ENCODE measurements around the gene CD28.

Gene CD28

DNA sequence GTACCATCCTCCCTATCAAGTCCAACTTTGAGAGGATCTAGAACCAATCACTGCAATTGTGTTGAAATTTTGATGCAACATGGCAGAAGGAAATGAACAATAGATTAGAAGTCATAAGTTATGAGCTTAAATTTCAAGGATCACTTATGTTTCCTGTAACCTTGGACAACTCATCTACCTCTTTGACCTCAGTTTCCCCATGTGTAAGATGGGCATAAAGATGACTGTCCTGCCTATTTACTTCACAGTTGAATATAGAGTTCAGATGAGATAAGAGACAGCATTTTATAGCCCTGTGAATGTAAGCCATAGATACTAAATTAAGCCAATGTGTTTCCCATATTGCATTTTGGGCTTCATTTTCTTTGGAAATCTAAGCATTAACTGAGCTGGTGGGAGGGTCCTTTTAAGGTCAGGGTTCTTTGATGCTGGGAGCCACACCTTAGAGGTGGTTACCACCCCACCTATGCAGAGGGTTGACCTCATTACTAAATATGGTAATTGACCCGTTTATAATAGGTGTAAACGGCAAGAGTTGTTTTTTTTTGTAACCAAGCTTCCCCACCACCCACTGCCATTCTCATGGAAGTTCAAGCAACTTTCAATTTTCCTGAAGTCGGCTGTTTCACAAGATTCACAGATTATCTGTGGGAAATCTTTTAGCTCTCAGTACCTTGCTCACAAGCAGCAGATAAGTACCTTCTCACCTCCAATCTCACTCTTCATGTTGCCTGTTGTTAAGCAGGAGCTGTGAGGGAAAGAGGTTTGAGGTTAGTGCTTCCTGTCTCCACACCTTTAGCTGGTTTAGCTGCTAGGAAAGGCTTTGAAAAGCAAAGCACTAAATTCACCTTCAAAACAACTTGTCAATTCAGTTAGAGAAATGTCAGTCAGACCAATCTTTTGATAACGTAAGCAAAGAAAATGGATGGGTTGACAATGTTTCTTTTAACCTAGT is 13.3 kb downstream of the CD28 start:
- no peak for DNase-seq

GRCh38 chr2:203720915-203721672 is 14.7 kb downstream of the CD28 start:
- no peak for DNase-seq

GRCh38 chr2:203721781-203722300 is 15.4 kb downstream of the CD28 start:
- DNase-seq = no peak

GRCh38 chr2:203722411-203722810 is 16.0 kb downstream of the CD28 start:
- DNase-seq = no peak

DNA sequence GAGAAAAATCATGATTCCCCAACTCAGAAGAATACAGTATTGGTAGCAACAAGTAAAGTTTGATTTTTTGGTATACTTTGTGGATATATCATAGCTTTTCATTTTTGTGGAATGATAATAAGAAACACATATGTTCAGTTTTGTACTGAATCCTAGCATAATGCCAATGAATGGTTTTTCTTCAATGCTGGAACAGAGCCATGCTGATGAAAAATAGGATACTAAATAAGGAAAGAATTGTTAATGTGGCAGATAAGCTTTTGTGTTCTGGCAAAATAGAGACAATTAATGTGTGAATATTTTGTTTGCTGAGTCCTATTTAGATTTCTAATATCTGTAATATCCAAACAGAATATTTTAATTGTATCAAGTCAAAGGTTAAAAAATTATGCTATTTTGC is 21.9 kb downstream of the CD28 start:
- no peak for DNase-seq

GRCh38 chr2:203730076-203730729 is 23.8 kb downstream of the CD28 start:
- no peak for DNase-seq

DNA sequence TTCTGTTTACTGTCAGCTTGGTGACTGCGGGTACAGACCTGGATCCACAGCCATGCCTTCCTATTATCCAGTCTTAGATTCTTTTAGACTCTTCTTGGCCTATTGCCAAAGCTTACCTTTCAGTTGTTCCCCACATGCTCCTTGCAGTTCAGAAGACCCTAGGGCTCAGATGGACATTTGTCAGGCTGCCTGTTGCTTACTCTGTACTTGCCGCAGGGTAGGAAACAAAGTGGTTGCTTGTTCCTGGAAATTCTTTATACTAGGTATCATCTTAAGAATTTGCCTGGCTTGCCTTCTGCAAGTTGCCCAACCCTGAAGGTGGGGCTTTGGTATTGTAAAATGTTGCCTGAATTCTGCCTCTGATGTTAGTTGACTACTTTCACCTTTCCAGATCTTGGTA is 24.4 kb downstream of the CD28 start:
- no peak for DNase-seq

GRCh38 chr2:203732092-203732952 is 25.9 kb downstream of the CD28 start:
- no peak for DNase-seq

GRCh38 chr2:203732953-203733510 is 26.6 kb downstream of the CD28 start:
- DNase-seq = no peak

GRCh38 chr2:203733684-203734083 is 27.2 kb downstream of the CD28 start:
- no peak for DNase-seq

DNA sequence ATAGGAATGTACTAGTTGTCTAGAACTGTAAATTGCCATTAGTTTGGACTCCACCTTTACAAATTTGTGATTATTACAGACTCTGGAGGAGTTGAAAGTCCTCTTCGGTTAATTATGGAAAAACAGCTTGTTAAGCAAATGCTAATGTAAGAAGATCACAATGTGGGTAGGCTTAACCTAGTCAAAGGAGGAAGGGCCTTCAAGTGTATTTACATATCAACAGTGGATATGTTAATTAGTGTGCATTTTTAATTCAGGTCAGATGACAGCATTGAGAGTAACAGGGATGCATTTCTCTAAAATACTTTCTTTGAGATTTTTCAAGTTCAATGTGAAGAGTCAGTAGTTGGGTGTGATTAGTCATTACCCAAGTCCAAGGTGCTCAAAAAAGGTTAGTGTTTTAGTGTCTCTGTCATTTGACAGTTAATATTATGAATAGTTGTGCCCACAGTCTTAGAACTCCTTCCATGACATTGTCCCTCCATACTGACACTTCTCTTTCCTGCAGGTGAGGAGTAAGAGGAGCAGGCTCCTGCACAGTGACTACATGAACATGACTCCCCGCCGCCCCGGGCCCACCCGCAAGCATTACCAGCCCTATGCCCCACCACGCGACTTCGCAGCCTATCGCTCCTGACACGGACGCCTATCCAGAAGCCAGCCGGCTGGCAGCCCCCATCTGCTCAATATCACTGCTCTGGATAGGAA is 28.0 kb downstream of the CD28 start:
- no peak for DNase-seq

GRCh38 chr2:203737360-203737759 is 30.9 kb downstream of the CD28 start:
- no peak for DNase-seq

- no peak for DNase-seq
Observed at GRCh38 chr2:203739351-203739750, 32.9 kb downstream of the CD28 start.

GRCh38 chr2:203740871-203741281 is 34.4 kb downstream of the CD28 start:
- DNase-seq = no peak

- no peak for DNase-seq
Observed at GRCh38 chr2:203741566-203741965, 35.1 kb downstream of the CD28 start.

GRCh38 chr2:203743441-203743981 is 37.1 kb downstream of the CD28 start:
- DNase-seq = no peak

GRCh38 chr2:203744091-203744490 is 37.7 kb downstream of the CD28 start:
- DNase-seq = no peak

DNA sequence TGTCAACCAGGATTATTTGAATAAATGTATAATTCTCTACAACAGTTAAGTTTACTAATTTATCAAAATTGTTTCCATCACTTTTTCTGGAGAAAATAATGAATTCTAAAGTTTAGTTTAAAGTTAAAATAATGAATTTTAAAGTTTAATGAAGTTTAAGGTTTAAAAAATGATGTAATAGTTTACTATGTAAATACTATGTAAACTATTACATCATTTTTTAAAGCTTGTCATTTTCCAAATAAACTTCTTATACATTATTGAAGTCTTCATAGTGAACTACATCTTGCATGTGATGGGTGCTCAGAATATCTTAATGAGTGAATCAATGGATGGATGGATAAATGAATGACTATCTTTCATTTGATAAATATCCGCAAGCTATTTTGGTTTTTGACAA is 38.8 kb downstream of the CD28 start:
- no peak for DNase-seq

GRCh38 chr2:203748331-203749126 is 42.1 kb downstream of the CD28 start:
- no peak for DNase-seq

All from NCI-H446 treated with DMSO at 0.1 percent for 48 hours (cell line).